ENCODE data around the gene MSANTD1.

- TF ChIP-seq EZH2 (IDR thresholded peaks at IDR 0.05) (no peak), POLR2AphosphoS5 (IDR thresholded peaks at IDR 0.05; ENCODE audit: borderline replicate concordance, low read depth, low read length) (no peak)
These were observed 41.5 kb downstream of the MSANTD1 start for GRCh38 chr4:3290476-3290875.
